ENCODE measurements around the gene TMPRSS6.

The TMPRSS6 gene

GRCh38 chr22:37052386-37053309 is 56.9 kb downstream of the TMPRSS6 start:
- no peak for DNase-seq

- DNase-seq, result peak in 46 of 51 donors; percentile 11 to 80 (median 45)
Observed at GRCh38 chr22:37051391-37052385, 57.8 kb downstream of the TMPRSS6 start, which contains the start of gene KCTD17. Gene KCTD17 (plus strand): TSS chr22:37051742. CDS start chr22:37051761, 19 bp downstream.

DNA sequence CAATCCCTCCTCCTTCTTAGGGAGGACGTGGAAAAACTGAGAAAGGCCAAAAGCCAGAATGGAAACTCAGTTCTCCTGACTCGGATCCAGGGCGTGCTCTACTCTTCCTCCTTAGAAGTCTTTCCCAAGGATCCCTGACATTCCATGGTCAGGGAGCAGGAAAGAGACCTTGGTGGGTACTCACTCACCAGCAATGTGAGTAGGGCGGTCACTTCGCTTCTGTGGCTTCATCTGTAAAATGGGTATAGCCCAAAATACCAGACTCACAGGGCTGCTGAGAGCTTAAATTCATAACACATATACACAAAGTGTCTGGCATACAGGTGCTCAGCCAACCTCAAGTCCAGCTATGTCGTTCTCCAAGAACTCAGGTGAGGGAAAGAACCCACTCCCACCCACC is 58.6 kb downstream of the TMPRSS6 start:
- no peak for DNase-seq

GRCh38 chr22:37049224-37049623 is 60.3 kb downstream of the TMPRSS6 start:
- DNase-seq, result no peak

- DNase-seq, result no peak
Observed at GRCh38 chr22:37048133-37048532, 61.4 kb downstream of the TMPRSS6 start.

DNA sequence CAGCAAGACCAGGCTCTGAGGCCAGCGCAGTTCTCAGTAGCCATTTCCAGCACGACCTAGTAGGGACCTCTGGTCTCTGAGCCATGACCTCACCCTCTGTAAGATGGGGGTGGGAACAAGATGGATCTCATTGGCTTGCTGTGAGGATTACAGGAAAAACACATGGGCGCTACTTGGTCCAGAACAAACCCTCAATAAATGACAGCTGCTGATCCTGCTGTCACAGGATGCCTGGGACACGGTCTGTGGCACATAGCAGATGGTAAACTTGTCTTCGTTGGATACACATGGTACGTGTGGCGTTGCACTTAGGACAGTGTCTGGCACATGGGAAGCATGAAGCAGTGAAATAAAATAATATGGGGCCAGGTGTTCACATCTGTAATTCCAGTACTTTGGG is 62.5 kb downstream of the TMPRSS6 start:
- DNase-seq, result no peak

- DNase-seq, result no peak
Observed at GRCh38 chr22:37046589-37046988, 62.9 kb downstream of the TMPRSS6 start.

DNA sequence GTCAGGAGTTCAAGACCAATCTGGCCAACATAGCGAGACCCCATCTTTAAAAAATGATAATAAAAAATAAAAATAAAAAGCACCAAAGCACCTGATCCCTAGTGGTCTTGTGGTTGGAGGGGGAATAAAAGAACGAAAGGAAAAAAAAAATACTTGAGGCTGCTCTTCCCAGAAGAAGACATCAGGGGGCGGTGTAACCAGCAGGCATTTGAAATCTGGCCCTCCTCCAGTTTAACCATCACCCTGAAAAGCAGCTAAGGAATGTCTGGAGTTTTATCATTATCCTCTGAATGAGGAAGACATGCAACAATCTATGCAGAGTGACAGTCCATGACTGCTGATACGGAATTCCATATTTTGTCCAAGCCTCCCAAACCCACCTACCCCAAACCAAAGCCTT is 63.6 kb downstream of the TMPRSS6 start:
- DNase-seq, result no peak

DNA sequence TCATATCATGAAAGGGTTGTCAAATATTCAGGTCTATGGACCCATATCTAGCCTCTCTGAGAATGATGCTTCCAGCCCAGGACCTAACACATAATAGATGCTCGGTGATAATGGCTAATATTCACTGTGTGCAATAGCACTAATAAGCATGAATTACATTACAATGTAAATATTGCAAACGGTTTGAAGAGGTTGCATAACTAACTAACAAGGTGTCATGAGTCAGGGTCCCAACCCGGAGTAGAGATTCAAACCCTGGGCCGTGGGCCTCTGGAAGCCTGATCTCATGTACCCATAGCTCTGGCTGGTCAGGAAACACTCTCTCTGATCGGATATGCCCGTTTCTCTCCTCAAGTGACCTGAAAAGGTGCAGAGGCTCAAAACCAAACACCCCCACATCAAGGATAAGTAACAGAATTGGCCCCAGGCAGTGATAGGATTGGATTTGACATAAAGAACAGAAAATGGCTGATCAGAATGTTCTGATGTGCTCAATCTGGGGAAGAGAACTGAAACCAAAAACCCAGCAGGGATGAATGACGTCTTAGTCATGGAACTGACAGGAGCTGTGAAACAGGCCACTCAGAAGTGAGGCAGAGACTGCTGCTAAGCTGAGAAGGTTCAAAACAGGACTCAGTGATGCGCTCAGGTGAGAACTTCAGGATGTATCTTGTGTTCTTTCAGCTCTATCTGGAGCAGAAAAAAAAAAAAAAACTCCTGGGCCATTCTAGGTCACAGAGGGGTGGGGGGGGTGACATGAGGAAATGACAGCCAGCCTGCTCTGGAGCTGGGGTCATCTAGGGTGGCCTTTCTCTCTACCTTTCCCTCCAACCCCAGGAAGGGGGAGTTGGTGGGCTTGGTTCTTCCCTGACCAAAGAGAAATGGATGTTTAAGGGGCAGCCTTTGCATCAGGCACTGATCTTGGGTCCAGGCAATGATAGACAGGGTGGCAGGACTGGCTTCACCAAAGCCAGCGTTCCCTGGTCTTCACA is 64.6 kb downstream of the TMPRSS6 start:
- DNase-seq, result no peak

DNA sequence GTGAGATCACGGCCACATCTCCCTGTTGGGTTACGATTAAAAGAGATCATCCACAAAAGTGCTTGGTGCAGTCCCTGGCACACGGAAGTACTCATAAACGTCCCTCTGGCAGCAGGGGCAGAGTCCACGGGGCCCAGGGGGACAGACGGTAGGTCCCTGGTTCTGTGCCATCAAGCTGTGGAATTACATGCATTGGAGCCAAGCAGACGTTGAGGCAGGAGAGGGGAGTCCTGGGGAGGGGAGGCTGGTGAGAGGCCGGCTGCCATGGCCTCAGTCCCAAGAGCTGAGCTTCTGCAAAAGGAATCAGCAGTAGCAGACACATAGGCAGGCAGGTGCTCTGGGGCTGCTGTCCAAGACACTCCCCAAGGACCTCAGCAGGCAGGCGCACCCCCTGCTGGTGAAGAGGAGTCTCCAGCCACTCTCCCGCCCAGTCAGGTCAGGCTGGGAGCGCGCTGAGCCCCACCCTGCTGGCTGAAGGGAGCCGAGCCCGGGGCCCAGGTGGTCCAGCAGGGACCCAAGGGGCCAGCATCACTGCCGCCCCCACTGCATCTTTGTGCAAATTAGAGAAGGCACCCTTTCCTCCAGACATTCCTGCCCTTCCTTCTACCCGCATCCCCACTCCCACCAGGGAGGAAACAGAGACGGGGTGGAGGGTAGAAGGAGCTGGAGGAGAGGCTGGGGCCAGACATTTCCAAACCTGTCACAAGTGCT is 65.5 kb downstream of the TMPRSS6 start:
- DNase-seq, result peak in 2 of 51 donors; percentile 6 to 9

DNA sequence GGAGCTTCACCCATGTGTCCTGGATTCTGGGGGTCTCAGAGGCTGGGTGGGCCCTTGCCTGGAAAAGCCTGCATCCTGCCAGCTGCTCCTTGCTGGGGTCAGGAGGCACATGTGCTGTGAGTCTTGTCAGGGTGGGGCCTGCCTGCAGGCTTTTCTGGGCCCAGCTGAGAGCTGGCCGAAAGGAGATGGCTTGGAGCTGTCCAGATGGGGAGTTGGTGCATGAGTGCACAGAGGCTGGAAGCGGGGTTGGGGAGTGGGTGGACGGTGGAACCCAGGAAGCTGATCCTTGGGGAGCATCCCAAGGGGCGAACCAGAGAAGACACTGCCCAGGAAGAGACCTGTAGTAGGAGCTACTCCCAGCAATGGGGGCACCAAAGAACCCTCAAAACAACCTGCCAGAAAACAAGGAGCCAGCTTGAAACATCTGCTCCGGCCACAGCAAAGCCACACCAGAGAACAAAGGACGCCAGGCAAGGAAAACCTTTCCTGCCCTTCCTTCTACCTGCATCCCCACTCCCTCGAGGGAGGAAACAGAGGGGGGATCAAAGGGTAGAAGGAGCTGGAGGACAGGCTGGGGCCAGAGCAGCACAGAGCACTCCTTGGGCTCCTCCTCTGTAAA is 66.2 kb downstream of the TMPRSS6 start:
- no peak for DNase-seq

GRCh38 chr22:37039466-37039865 is 70.0 kb downstream of the TMPRSS6 start:
- DNase-seq, result no peak

DNA sequence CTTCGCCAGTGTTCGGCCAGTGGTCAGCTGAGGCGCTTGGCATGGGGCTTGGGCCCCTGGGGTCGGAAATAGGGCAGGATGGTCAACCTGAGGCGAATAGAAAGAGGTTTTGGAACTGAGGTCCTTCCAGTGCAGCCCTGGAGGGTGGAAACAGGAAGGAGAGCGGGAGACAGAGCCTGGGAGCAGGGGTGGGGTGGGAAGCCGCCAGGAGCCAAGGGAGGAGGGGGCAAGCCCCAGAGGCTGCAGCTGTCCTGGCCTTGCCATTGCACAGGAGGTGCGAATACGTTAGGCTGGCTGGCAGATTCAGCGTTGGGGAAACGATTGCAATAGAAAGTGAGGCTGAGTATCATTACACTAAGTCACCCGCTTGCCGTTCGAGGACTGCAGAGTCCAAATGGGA is 71.8 kb downstream of the TMPRSS6 start:
- DNase-seq, result no peak

- no peak for DNase-seq
Observed at GRCh38 chr22:37036655-37037377, 72.7 kb downstream of the TMPRSS6 start.

- DNase-seq, result no peak
Observed at GRCh38 chr22:37033605-37034430, 75.7 kb downstream of the TMPRSS6 start.

GRCh38 chr22:37032535-37033460 is 76.7 kb downstream of the TMPRSS6 start:
- DNase-seq, result no peak

DNA sequence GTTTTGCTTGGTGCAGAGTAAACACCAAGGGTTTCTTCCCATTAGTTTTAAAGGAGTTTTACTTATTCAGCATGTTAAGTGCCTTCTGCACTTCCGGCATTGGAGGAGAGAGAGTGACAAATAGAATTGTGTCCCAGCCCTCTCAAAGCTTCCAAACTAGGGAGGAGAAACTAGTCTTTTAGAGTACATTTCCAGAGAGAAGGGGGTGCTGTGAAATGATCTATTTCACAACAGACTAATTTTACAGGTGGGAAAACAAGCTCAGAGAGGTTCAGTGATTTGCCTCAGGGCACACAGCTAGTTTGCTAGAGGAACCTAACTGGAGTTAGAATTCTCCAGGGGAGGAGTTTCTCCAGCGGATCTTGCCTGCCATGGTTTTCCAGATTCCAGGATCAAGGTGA is 77.4 kb downstream of the TMPRSS6 start:
- no peak for DNase-seq

All from hypothalamus (tissue), 51 donors.